Pancreas (tissue), 10 donors: Measurements from ENCODE around the gene AFDN. TPM values are rescaled to one million over a fixed set of nuclear protein-coding genes. Genes with fewer than 3 reads are reported as not detected.

Experiments used
- ATAC-seq, 4 donors: fragments of 200-7000 bp; cut with Tn5 transposase; one replicate each; pipeline versions ENCODE4 v1.8.0 to v1.9.1; 2020; ENCODE audit warnings: mild to moderate bottlenecking in 4 of 4, moderate library complexity in 4 of 4
- DNase-seq, 6 donors: peaks; one replicate each; pipeline ENCODE4 v3.0.0-alpha.2; 2020
- FAIRE-seq: peaks from 2 replicates; lab custom pipeline; 2012; peaks lifted over from hg19 to GRCh38; lab: Jason Lieb, UNC
- H3K27ac ChIP-seq, 4 donors: fragments of 200-600 bp; sonication (generic); 1 replicate in 3 of 4; 2 replicates in 1 of 4; pipeline versions ENCODE4 v1.5.0 to v1.8.0; 2020
- H3K27me3 ChIP-seq, 4 donors: fragments of 200-600 bp; one replicate each; pipeline ENCODE4 v1.8.0; 2021
- H3K36me3 ChIP-seq, 3 donors: fragments of 200-600 bp; sonication (generic) in 1 of 3; one replicate each; pipeline versions ENCODE4 v1.5.0 to v1.8.0; 2020 to 2021
- H3K4me1 ChIP-seq, 3 donors: fragments of 200-600 bp; one replicate each; pipeline ENCODE4 v1.8.0; 2021
- H3K4me3 ChIP-seq, 4 donors: fragments of 200-600 bp; sonication (generic) in 2 of 4; one replicate each; pipeline versions ENCODE4 v1.5.0 to v1.8.0; 2020 to 2021
- H3K9me3 ChIP-seq, 4 donors: fragments of 200-600 bp; one replicate each; pipeline ENCODE4 v1.8.0; 2021
- CTCF ChIP-seq, 4 donors: fragments of 200-600 bp; sonication (generic) in 3 of 4; IDR thresholded peaks; one replicate each; pipeline versions ENCODE4 v1.5.0 to v1.8.0; 2021; ENCODE audit warnings: antibody characterized with exemption in 4 of 4
- WGBS, 2 donors: extraction: QIAGEN DNeasy Blood & Tissue Kit; methylation state at CpG; one replicate each; pipeline ENCODE4 v1.1.7; 2013; 5-methylcytosine and 5-hydroxymethylcytosine counted together
- intact Hi-C, 3 donors: fragments of 100-400 bp; cut with DNase I; formaldehyde crosslinking; loops; one replicate each; pipeline versions ENCODE4 v1.11.1 to v1.14.2; 2022
- polyA plus RNA-seq, 2 donors: library from polyadenylated mRNA; stranded (reverse); fragments of 200-250 nt; gene quantifications; one replicate each; pipeline ENCODE4 v1.2.3, GENCODE V29; 2013
- total RNA-seq, 6 donors: library from RNA; stranded (reverse); fragmentation: NEBNext Ultra II Directional in 4 of 6; extraction: Animal tissue kit (Norgen Biotek cat#: 25700) in 4 of 6; gene quantifications; one replicate each; pipeline versions ENCODE4 v1.2.1 to v1.2.4, GENCODE V29; 2021 to 2023
- donor health status: healthy with polysubstance abuse.
- donor health status: DM: no; HTN: no; CAD: no; lungs with moderate emphysema.
- donor health status: DM: no; HTN: no; CAD: no.
- donor health status: control.
- donor health status: control.
- donor health status: Bipolar disorder and iron deficiency.
- donor health status: DM: yes; HTN: yes; CAD: no.
- donor health status: DM: no; HTN: no; CAD: no.
- donor health status: DM: no; HTN: no; CAD: no.
- donor health status: DM: yes; HTN: yes; CAD: no.

Gene AFDN
- total and polyA plus RNA-seq, 8 donors: 55.2 to 122 (median 73.3) TPM

- DNase-seq (peak; percentile 74 to 93 (median 83)), ATAC-seq (peak; percentile 85 to 92 (median 88)), FAIRE-seq (no peak)
- H3K4me1 ChIP-seq: peaks cover 16 to 24% (median 23%) of the 10 kb centered on the region in 3 donors
- H3K36me3 ChIP-seq: no peaks in the 10 kb centered on the region
- 0 to 1% methylated on average over 58 to 90 of the region's 90 CpGs for WGBS, 2 donors
- H3K4me3 ChIP-seq: peak overlapping the region; percentile 56 to 68 (median 64)
- H3K27ac ChIP-seq: peak overlapping the region; percentile 62 to 86 (median 77)
- intact Hi-C loops: no loop called here
- no peaks in the 10 kb centered on the region for H3K9me3 ChIP-seq
- TF ChIP-seq CTCF (IDR thresholded peaks at IDR 0.05): peak in 3 of 4 donors; percentile 16 to 28 (median 22)
- H3K27me3 ChIP-seq: no peaks in the 10 kb centered on the region
Measured at GRCh38 chr6:167826230-167826895, 348 bp upstream of the AFDN start.

GRCh38 chr6:167827583-167828324 lies 1.0 kb downstream of the AFDN start:
- FAIRE-seq (no peak), DNase-seq (peak; percentile 52 to 83 (median 66)), ATAC-seq (peak; percentile 17 to 54 (median 43))
- 0 to 1% methylated on average over 39 to 51 of the region's 51 CpGs for WGBS, 2 donors
- intact Hi-C loops: no loop called here
- H3K9me3 ChIP-seq: no peaks in the 10 kb centered on the region
- TF ChIP-seq CTCF (IDR thresholded peaks at IDR 0.05): no peak
- H3K36me3 ChIP-seq: no peaks in the 10 kb centered on the region
- H3K27ac ChIP-seq: peak overlapping the region; percentile 75 to 94 (median 85)
- H3K27me3 ChIP-seq: no peaks in the 10 kb centered on the region
- H3K4me3 ChIP-seq: peak overlapping the region; percentile 53 to 68 (median 62)
- H3K4me1 ChIP-seq: peaks cover 16 to 37% (median 36%) of the 10 kb centered on the region in 3 donors

GRCh38 chr6:167828325-167828956 lies 1.7 kb downstream of the AFDN start:
- Histone ChIP-seq H3K4me3 (peak overlapping the region; percentile 53 to 68 (median 62)), H3K36me3 (no peaks in the 10 kb centered on the region), H3K27ac (peak overlapping the region in 3 of 4 donors; percentile 75 to 94 (median 90)), H3K9me3 (no peaks in the 10 kb centered on the region), H3K4me1 (peaks cover 16 to 44% (median 38%) of the 10 kb centered on the region in 3 donors), H3K27me3 (no peaks in the 10 kb centered on the region)
- TF ChIP-seq CTCF (IDR thresholded peaks at IDR 0.05): no peak
- FAIRE-seq (peak; percentile 54), DNase-seq (no peak), ATAC-seq (no peak)
- 17 to 21% methylated on average over 4 of the region's 4 CpGs for WGBS, 2 donors
- intact Hi-C loops: no loop called here

GRCh38 chr6:167829513-167829912 lies 2.8 kb downstream of the AFDN start:
- peaks cover 21 to 48% (median 41%) of the 10 kb centered on the region in 3 donors for H3K4me1 ChIP-seq
- peak overlapping the region in 1 of 4 donors; percentile 68 for H3K4me3 ChIP-seq
- no peaks in the 10 kb centered on the region for H3K9me3 ChIP-seq
- no peak for ATAC-seq
- intact Hi-C loops: no loop called here
- H3K27ac ChIP-seq: peak overlapping the region in 2 of 4 donors; percentile 90 to 94
- TF ChIP-seq CTCF (IDR thresholded peaks at IDR 0.05): no peak
- no peak for DNase-seq
- no peaks in the 10 kb centered on the region for H3K36me3 ChIP-seq
- no peaks in the 10 kb centered on the region for H3K27me3 ChIP-seq
- no peak for FAIRE-seq
